Ascending aorta (tissue), 2 donors: ENCODE measurements around the gene CDIP1. TPM values are rescaled to one million over a fixed set of nuclear protein-coding genes. Genes with fewer than 3 reads are reported as not detected.
A peak's percentile ranks its signal among the peaks of the same experiment; 100 is the strongest.

Source experiments
- DNase-seq, 2 donors: peaks; one replicate each; pipeline ENCODE4 v3.0.0-alpha.2; 2019; ENCODE audit warnings: low spot score in 2 of 2
- H3K27ac ChIP-seq, 2 donors: fragments of 200-600 bp; sonication (generic); one replicate each; pipeline ENCODE4 v1.5.1; 2016 to 2017; ENCODE audit warnings: mild to moderate bottlenecking in 1 of 2
- H3K27me3 ChIP-seq: fragments of 200-600 bp; sonication (generic); one replicate; pipeline ENCODE4 v1.5.1; 2017
- H3K36me3 ChIP-seq, 2 donors: fragments of 200-600 bp; sonication (generic); one replicate each; pipeline ENCODE4 v1.5.1; 2016
- H3K4me1 ChIP-seq, 2 donors: fragments of 200-600 bp; sonication (generic); one replicate each; pipeline ENCODE4 v1.5.1; 2016 to 2017; ENCODE audit warnings: mild to moderate bottlenecking in 1 of 2
- H3K4me3 ChIP-seq, 2 donors: fragments of 200-600 bp; sonication (generic); one replicate each; pipeline ENCODE4 v1.5.1; 2016 to 2017; ENCODE audit warnings: mild to moderate bottlenecking in 1 of 2
- H3K9me3 ChIP-seq, 2 donors: fragments of 200-600 bp; sonication (generic); one replicate each; pipeline ENCODE4 v1.5.1; 2016
- CTCF ChIP-seq, 3 experiments: fragments of 200-600 bp in 2 of 3; fragments of 450-650 bp in 1 of 3; sonication (generic) in 2 of 3; IDR thresholded peaks; one replicate each; pipeline ENCODE4 v1.5.1; 2016 to 2019; ENCODE audit warnings: antibody characterized with exemption in 3 of 3, mild to moderate bottlenecking in 1 of 3, moderate library complexity in 1 of 3
- intact Hi-C: fragments of 100-400 bp; cut with DNase I; formaldehyde crosslinking; loops from one replicate; pipeline ENCODE4 v1.15.1; 2023
- total RNA-seq: library from RNA; depleted of rRNA; stranded (reverse); fragments of >200 nt; gene quantifications from one replicate; pipeline ENCODE4 v1.1.0, GENCODE V29; 2016

CDIP1 gene
- total RNA-seq, 1 donor from 2014 or later, result 36.9 TPM

GRCh38 chr16:4488499-4488967, 50.0 kb downstream of the CDIP1 start:
- peaks cover 9 to 16% of the 10 kb centered on the region in 2 donors for H3K36me3 ChIP-seq
- H3K9me3 ChIP-seq, result no peaks in the 10 kb centered on the region
- no peak for TF ChIP-seq CTCF (IDR thresholded peaks at IDR 0.05)
- H3K27ac ChIP-seq, result peak overlapping the region in 1 of 2 donors; percentile 12
- DNase-seq, result no peak
- intact Hi-C loops, result no loop called here
- no peaks in the 10 kb centered on the region for H3K4me1 ChIP-seq
- H3K4me3 ChIP-seq, result no peak overlapping the region
- no peaks in the 10 kb centered on the region for H3K27me3 ChIP-seq

- no peak overlapping the region for H3K27ac ChIP-seq
- DNase-seq, result no peak
- intact Hi-C loops, result no loop called here
Measured at GRCh38 chr16:4487955-4488498, 50.5 kb downstream of the CDIP1 start.

GRCh38 chr16:4486126-4486893, 52.3 kb downstream of the CDIP1 start:
- Histone ChIP-seq H3K27me3 (no peaks in the 10 kb centered on the region), H3K9me3 (no peaks in the 10 kb centered on the region), H3K27ac (peak overlapping the region in 1 of 2 donors; percentile 0), H3K4me3 (no peak overlapping the region), H3K36me3 (peaks cover 9 to 17% of the 10 kb centered on the region in 2 donors), H3K4me1 (no peaks in the 10 kb centered on the region)
- intact Hi-C loops, result no loop called here
- no peak for TF ChIP-seq CTCF (IDR thresholded peaks at IDR 0.05)
- no peak for DNase-seq

More at GRCh38 chr16:4487955-4488498, 50.5 kb downstream of the CDIP1 start:
- H3K36me3 ChIP-seq, result peaks cover 9 to 17% of the 10 kb centered on the region in 2 donors
- no peaks in the 10 kb centered on the region for H3K4me1 ChIP-seq
- H3K4me3 ChIP-seq, result no peak overlapping the region
- no peak for TF ChIP-seq CTCF (IDR thresholded peaks at IDR 0.05)
- no peaks in the 10 kb centered on the region for H3K9me3 ChIP-seq
- no peaks in the 10 kb centered on the region for H3K27me3 ChIP-seq

- intact Hi-C loops, result no loop called here
- Histone ChIP-seq H3K4me1 (peaks cover 0 to 5% of the 10 kb centered on the region in 2 donors), H3K27me3 (no peaks in the 10 kb centered on the region), H3K9me3 (no peaks in the 10 kb centered on the region), H3K36me3 (peaks cover 9 to 12% of the 10 kb centered on the region in 2 donors), H3K4me3 (no peak overlapping the region), H3K27ac (no peak overlapping the region)
- no peak for DNase-seq
- TF ChIP-seq CTCF (IDR thresholded peaks at IDR 0.05), result no peak
Measured at GRCh38 chr16:4481963-4482362, 56.6 kb downstream of the CDIP1 start.

- no peak for TF ChIP-seq CTCF (IDR thresholded peaks at IDR 0.05)
- no peaks in the 10 kb centered on the region for H3K9me3 ChIP-seq
Measured at GRCh38 chr16:4481526-4481925, 57.0 kb downstream of the CDIP1 start.

More at GRCh38 chr16:4481526-4481925, 57.0 kb downstream of the CDIP1 start:
- no peaks in the 10 kb centered on the region for H3K27me3 ChIP-seq
- H3K4me3 ChIP-seq, result no peak overlapping the region
- DNase-seq, result no peak
- peaks cover 0 to 5% of the 10 kb centered on the region in 2 donors for H3K4me1 ChIP-seq
- H3K27ac ChIP-seq, result no peak overlapping the region
- H3K36me3 ChIP-seq, result peaks cover 9 to 12% of the 10 kb centered on the region in 2 donors
- intact Hi-C loops, result no loop called here
